Uterus (tissue), 2 donors: ENCODE results near the gene KIF1A.

Experiments used
- CTCF ChIP-seq, 4 experiments: fragments of 200-600 bp in 2 of 4; fragments of 450-650 bp in 2 of 4; sonication (generic) in 2 of 4; IDR thresholded peaks; one replicate each; pipeline ENCODE4 v1.5.1; 2016 to 2019; ENCODE audit warnings: antibody characterized with exemption in 4 of 4, mild to moderate bottlenecking in 2 of 4, moderate library complexity in 1 of 4
- POLR2A ChIP-seq, 2 donors: fragments of 450-650 bp; IDR thresholded peaks; one replicate each; pipeline ENCODE4 v1.6.1; 2016; ENCODE audit warnings: antibody characterized with exemption in 2 of 2, mild to moderate bottlenecking in 1 of 2, moderate library complexity in 1 of 2

GRCh38 chr2:240787521-240788472, 32.2 kb downstream of the KIF1A start:
- TF ChIP-seq CTCF (IDR thresholded peaks at IDR 0.05) (no peak), POLR2A (IDR thresholded peaks at IDR 0.05) (no peak)
